ENCODE data around the gene DRGX.

The DRGX gene

GRCh38 chr10:49407552-49408137 lies 11.8 kb upstream of the DRGX start:
- DNase-seq: no peak

GRCh38 chr10:49407151-49407550 lies 11.3 kb upstream of the DRGX start:
- DNase-seq: no peak

GRCh38 chr10:49404321-49404878 lies 8.5 kb upstream of the DRGX start:
- no peak for DNase-seq

- DNase-seq: no peak
Measured at GRCh38 chr10:49403363-49403762, 7.5 kb upstream of the DRGX start.

GRCh38 chr10:49400365-49400764 lies 4.5 kb upstream of the DRGX start:
- no peak for DNase-seq

GRCh38 chr10:49398986-49399385 lies 3.1 kb upstream of the DRGX start:
- DNase-seq: no peak

GRCh38 chr10:49398000-49398861 lies 2.3 kb upstream of the DRGX start:
- no peak for DNase-seq

- DNase-seq: no peak
Measured at GRCh38 chr10:49397036-49397999, 1.4 kb upstream of the DRGX start.

GRCh38 chr10:49396666-49396999 lies 744 bp upstream of the DRGX start:
- DNase-seq: no peak

GRCh38 chr10:49394933-49395740 lies 752 bp downstream of the DRGX start:
- no peak for DNase-seq

GRCh38 chr10:49393757-49394156 lies 2.1 kb downstream of the DRGX start:
- no peak for DNase-seq

GRCh38 chr10:49393301-49393700 lies 2.6 kb downstream of the DRGX start:
- DNase-seq: no peak

- no peak for DNase-seq
Measured at GRCh38 chr10:49389361-49389933, 6.4 kb downstream of the DRGX start.

- DNase-seq: no peak
Measured at GRCh38 chr10:49388161-49388560, 7.7 kb downstream of the DRGX start.

- DNase-seq: no peak
Measured at GRCh38 chr10:49387071-49387470, 8.8 kb downstream of the DRGX start.

GRCh38 chr10:49385939-49386922 lies 9.7 kb downstream of the DRGX start:
- no peak for DNase-seq

GRCh38 chr10:49384268-49384953 lies 11.5 kb downstream of the DRGX start:
- DNase-seq: no peak

GRCh38 chr10:49383853-49384252 lies 12.0 kb downstream of the DRGX start:
- DNase-seq: no peak

GRCh38 chr10:49382826-49383225 lies 13.1 kb downstream of the DRGX start:
- DNase-seq: no peak

GRCh38 chr10:49382226-49382625 lies 13.7 kb downstream of the DRGX start:
- DNase-seq: no peak
